Ectodermal cell (in vitro differentiated cells): ENCODE data around the gene SLC27A4.

ENCODE experiments used
- H3K27ac ChIP-seq: 2 replicates; pipeline ENCODE4 v1.7.0; 2013; ENCODE audit warnings: mild to moderate bottlenecking, low read depth, low read length; ENCODE audit not compliant: insufficient read depth, poor library complexity, severe bottlenecking
- H3K27me3 ChIP-seq: 2 replicates; pipeline ENCODE4 v1.7.0; 2013; ENCODE audit warnings: mild to moderate bottlenecking, low read length; ENCODE audit not compliant: insufficient read depth, control insufficient read depth, poor library complexity, severe bottlenecking
- H3K36me3 ChIP-seq: one replicate; pipeline ENCODE4 v1.7.0; 2013; ENCODE audit warnings: low read length; ENCODE audit not compliant: control insufficient read depth, insufficient read depth
- H3K4me1 ChIP-seq: one replicate; pipeline ENCODE4 v1.7.0; 2013; ENCODE audit warnings: low read length; ENCODE audit not compliant: control insufficient read depth, insufficient read depth
- H3K4me3 ChIP-seq: 2 replicates; pipeline ENCODE4 v1.7.0; 2013; ENCODE audit warnings: low read depth, low read length, control low read depth; ENCODE audit not compliant: insufficient read depth
- H3K9me3 ChIP-seq: 2 replicates; pipeline ENCODE4 v1.7.0; 2013; ENCODE audit warnings: mild to moderate bottlenecking, low read length, moderate library complexity; ENCODE audit not compliant: control insufficient read depth
- WGBS, 2 experiments: methylation state at CpG; one replicate each; pipeline ENCODE4 v1.1.7; 2013; ENCODE audit warnings: missing lambda C conversion rate in 2 of 2; 5-methylcytosine and 5-hydroxymethylcytosine counted together

SLC27A4 gene

GRCh38 chr9:128404560-128404959, 64.2 kb downstream of the SLC27A4 start:
- peaks cover 60% of the 10 kb centered on the region for H3K27me3 ChIP-seq
- 55 to 79% methylated on average over 2 to 5 of the region's 5 CpGs for WGBS, 2 experiments
- peak overlapping the region; percentile 82 for H3K27ac ChIP-seq

GRCh38 chr9:128405077-128405779, 64.9 kb downstream of the SLC27A4 start:
- Histone ChIP-seq H3K27ac (peak overlapping the region; percentile 82), H3K4me3 (no peak overlapping the region), H3K4me1 (peaks cover 46% of the 10 kb centered on the region), H3K9me3 (no peaks in the 10 kb centered on the region), H3K36me3 (no peaks in the 10 kb centered on the region), H3K27me3 (peaks cover 60% of the 10 kb centered on the region)
- WGBS, 2 experiments, result 45 to 46% methylated on average over 20 of the region's 20 CpGs

More at GRCh38 chr9:128404560-128404959, 64.2 kb downstream of the SLC27A4 start:
- Histone ChIP-seq H3K36me3 (no peaks in the 10 kb centered on the region), H3K4me1 (peaks cover 40% of the 10 kb centered on the region), H3K4me3 (no peak overlapping the region), H3K9me3 (no peaks in the 10 kb centered on the region)

GRCh38 chr9:128405780-128406171, 65.4 kb downstream of the SLC27A4 start:
- Histone ChIP-seq H3K27me3 (peaks cover 59% of the 10 kb centered on the region), H3K27ac (no peak overlapping the region), H3K9me3 (no peaks in the 10 kb centered on the region), H3K36me3 (no peaks in the 10 kb centered on the region), H3K4me1 (peaks cover 46% of the 10 kb centered on the region), H3K4me3 (no peak overlapping the region)
- 73 to 83% methylated on average over 7 of the region's 7 CpGs for WGBS, 2 experiments

- H3K9me3 ChIP-seq, result no peaks in the 10 kb centered on the region
- H3K4me3 ChIP-seq, result no peak overlapping the region
- no peaks in the 10 kb centered on the region for H3K36me3 ChIP-seq
- peaks cover 63% of the 10 kb centered on the region for H3K27me3 ChIP-seq
- peaks cover 53% of the 10 kb centered on the region for H3K4me1 ChIP-seq
- WGBS, 2 experiments, result 59 to 65% methylated on average over 9 of the region's 9 CpGs
- H3K27ac ChIP-seq, result no peak overlapping the region
Measured at GRCh38 chr9:128406848-128407391, 66.6 kb downstream of the SLC27A4 start.

GRCh38 chr9:128408963-128409431, 68.7 kb downstream of the SLC27A4 start:
- H3K27ac ChIP-seq, result peak overlapping the region; percentile 89
- no peaks in the 10 kb centered on the region for H3K9me3 ChIP-seq
- H3K36me3 ChIP-seq, result no peaks in the 10 kb centered on the region
- peaks cover 57% of the 10 kb centered on the region for H3K4me1 ChIP-seq
- no peak overlapping the region for H3K4me3 ChIP-seq
- peaks cover 56% of the 10 kb centered on the region for H3K27me3 ChIP-seq
- 1 to 2% methylated on average over 26 of the region's 26 CpGs for WGBS, 2 experiments

GRCh38 chr9:128409450-128409849, 69.1 kb downstream of the SLC27A4 start:
- Histone ChIP-seq H3K9me3 (no peaks in the 10 kb centered on the region), H3K27ac (peak overlapping the region; percentile 89), H3K36me3 (no peaks in the 10 kb centered on the region), H3K4me3 (no peak overlapping the region), H3K27me3 (peaks cover 51% of the 10 kb centered on the region), H3K4me1 (peaks cover 57% of the 10 kb centered on the region)
- WGBS, 2 experiments, result 31 to 34% methylated on average over 8 of the region's 8 CpGs

GRCh38 chr9:128409978-128410377, 69.7 kb downstream of the SLC27A4 start:
- Histone ChIP-seq H3K4me3 (no peak overlapping the region), H3K36me3 (no peaks in the 10 kb centered on the region), H3K9me3 (no peaks in the 10 kb centered on the region), H3K4me1 (peaks cover 53% of the 10 kb centered on the region), H3K27ac (peak overlapping the region; percentile 89), H3K27me3 (peaks cover 55% of the 10 kb centered on the region)
- 47 to 54% methylated on average over 6 of the region's 6 CpGs for WGBS, 2 experiments
